HG03565 (cell line): ENCODE data around the gene FAM229A.

Source experiments
- ATAC-seq: cut with Tn5 transposase; IDR thresholded peaks from one replicate; pipeline ENCODE4 v1.9.1; 2021; ENCODE audit warnings: mild to moderate bottlenecking, moderate library complexity; ENCODE audit not compliant: unreplicated experiment

FAM229A gene

DNA sequence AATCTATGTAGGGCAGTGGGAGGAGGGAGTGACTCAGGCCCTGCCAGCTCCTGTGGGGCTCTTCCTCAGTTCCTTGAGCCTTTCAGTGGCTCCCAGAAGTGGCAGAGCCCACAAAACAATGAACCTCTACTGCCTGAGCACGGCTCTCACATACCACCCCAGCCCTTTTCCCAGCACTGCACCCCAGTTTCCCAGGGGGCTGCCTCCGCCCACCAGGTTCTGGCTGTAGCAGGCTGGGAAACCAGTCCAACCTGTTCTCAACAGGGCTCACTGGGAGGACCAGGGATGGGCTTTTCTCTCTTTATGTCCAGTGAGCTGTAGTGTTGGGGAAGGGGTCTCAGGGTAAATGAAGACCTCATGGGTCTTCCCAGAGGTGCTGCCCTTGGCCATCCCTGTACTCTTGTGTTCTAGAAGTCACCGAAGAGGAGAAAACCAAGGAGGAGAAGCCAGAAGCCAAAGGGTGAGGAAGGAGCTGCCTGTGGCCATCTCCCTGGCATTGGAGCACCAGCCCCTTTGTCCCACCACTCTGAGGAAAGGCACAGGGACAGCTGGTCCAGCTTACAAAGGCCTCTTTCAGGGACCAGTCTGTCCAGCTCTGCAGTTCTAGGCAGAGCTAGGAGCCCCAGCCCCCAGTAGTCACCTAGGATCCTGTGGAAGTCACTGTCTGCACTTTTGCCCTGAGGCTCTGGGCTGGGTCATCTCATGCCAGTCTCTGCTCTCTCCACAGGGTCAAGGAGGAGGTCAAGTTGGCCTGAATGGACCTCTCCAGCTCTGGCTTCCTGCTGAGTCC, 29.8 kb downstream of the FAM229A start:
- ATAC-seq: no peak

DNA sequence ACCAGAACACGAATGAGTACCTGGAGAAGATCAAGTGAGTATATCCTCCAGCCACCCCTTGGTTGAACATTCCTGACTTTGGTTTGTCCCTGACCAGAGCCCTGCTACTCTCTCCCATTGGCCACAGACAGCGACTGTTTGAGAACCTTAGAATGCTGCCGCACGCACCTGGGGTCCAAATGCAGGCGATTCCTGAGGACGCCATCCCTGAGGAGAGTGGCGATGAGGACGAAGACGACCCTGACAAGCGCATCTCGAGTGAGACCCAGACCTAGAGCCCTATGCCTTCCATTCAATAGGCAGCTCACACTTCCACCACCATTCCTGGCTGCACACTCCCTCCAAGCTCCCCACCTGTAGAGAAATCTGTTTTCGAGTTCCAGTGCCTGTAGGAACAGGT, 30.7 kb downstream of the FAM229A start:
- ATAC-seq: no peak

- no peak for ATAC-seq
Measured at GRCh38 chr1:32330558-32331151, 31.6 kb downstream of the FAM229A start.

GRCh38 chr1:32329931-32330466, 32.3 kb downstream of the FAM229A start:
- no peak for ATAC-seq

- ATAC-seq: no peak
Measured at GRCh38 chr1:32327204-32327603, 35.1 kb downstream of the FAM229A start.

DNA sequence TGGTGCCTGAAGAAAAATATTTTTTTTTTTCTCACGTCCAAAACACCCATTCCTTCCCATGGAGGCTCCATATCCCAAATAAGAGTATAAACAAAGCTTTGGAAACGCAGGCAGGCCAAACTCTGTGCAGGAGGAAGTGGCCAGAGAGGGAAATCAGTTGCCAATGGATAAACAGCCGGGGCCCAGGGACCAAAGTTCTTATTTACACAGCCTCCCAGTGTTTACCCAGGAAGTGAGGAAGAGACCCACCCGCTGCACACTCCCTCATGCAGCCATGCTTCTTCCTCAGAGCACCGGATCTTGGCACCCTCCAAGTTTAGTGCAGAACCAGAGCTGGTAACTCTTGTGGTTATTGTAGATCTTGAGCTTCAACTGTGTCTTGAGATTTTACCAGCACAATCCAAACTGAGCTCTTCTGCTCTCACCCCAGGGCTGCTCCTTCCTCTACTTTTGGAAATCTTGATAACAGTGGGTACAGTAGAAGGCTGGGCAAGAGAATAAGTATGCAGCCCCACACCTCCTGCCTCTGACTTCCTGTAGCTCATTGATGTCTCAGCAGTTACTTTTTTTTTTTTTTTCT, 40.5 kb downstream of the FAM229A start:
- no peak for ATAC-seq

- ATAC-seq: no peak
Measured at GRCh38 chr1:32318127-32318869, 44.0 kb downstream of the FAM229A start.

DNA sequence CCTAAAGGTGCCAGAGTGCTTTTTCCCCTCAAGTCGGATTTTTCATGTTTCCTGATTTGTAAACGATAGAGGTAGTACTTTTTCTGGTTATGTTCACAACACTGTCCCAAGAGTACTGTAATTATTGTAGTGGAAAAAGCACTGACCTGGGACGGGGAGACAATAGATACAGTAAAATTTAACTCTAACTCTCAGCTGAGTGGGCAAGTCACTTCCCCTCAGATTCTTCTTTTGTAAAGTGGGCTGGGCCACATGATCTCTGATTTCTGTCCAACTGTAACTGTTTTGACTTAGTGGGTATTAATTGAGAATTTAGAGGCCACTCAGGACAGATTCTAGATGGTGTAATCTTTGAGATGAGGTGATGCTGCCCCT, 45.4 kb downstream of the FAM229A start:
- no peak for ATAC-seq

DNA sequence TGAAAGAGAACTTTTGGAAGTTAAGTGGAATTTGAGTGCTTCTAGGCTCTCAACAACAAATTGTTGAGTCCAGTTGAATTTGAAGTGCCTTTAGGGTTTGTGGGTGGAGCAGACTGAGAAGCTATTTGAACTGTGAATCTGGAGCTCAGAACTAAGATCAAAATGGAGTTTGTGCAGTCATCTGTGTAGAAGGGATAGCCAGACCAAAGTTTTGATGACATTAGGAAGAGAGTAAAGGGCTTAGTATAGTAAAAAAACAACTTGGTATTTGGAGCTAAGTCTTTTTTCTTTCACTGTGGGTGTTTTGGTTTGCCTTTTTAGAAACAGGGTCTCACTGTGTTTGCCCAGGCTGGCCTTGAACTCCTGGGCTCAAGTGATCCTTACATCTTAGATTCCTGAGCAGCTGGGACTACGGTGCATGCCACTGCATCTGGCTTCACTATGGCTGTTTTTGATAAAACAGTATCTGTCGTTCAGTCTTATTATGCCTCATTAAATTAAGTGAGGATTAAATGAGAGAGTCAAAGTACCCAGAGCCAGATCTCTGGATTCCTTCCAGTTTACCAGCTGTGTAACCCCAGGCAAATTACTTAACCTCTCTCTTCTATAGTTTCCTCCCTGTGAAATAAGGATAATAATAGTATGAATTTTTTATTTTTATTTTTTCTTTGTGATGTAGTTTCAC, 50.4 kb downstream of the FAM229A start:
- ATAC-seq: no peak
